Hepatocyte (in vitro differentiated cells): ENCODE measurements around the gene RABGAP1L.
"Not testable (repeated sequence)": the region's sequence is repeated elsewhere in the genome, so short reads cannot be mapped to it uniquely, and the experiment has no call there.

Source experiments
- EZH2 ChIP-seq: fragments of 200-600 bp; sonication (generic); IDR thresholded peaks from 2 replicates; pipeline ENCODE4 v1.6.1; 2016; ENCODE audit warnings: antibody characterized with exemption, mild to moderate bottlenecking, borderline replicate concordance
- EZH2phosphoT487 ChIP-seq: fragments of 200-600 bp; sonication (generic); IDR thresholded peaks from one replicate; pipeline ENCODE4 v1.6.1; 2018; ENCODE audit warnings: antibody characterized with exemption, mild to moderate bottlenecking, low read depth, moderate library complexity; ENCODE audit not compliant: unreplicated experiment, severe bottlenecking
- TF ChIP-seq, protein P1 (sequence below): fragments of 200-600 bp; sonication (generic); IDR thresholded peaks from 2 replicates; pipeline ENCODE4 v1.5.1; 2016; ENCODE audit warnings: antibody characterized with exemption, mild to moderate bottlenecking; ENCODE audit not compliant: poor library complexity

- TF ChIP-seq, protein P1, sequence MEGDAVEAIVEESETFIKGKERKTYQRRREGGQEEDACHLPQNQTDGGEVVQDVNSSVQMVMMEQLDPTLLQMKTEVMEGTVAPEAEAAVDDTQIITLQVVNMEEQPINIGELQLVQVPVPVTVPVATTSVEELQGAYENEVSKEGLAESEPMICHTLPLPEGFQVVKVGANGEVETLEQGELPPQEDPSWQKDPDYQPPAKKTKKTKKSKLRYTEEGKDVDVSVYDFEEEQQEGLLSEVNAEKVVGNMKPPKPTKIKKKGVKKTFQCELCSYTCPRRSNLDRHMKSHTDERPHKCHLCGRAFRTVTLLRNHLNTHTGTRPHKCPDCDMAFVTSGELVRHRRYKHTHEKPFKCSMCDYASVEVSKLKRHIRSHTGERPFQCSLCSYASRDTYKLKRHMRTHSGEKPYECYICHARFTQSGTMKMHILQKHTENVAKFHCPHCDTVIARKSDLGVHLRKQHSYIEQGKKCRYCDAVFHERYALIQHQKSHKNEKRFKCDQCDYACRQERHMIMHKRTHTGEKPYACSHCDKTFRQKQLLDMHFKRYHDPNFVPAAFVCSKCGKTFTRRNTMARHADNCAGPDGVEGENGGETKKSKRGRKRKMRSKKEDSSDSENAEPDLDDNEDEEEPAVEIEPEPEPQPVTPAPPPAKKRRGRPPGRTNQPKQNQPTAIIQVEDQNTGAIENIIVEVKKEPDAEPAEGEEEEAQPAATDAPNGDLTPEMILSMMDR = not testable (repeated sequence)
- TF ChIP-seq EZH2, EZH2phosphoT487: not testable (repeated sequence)
These were observed 384.1 kb downstream of the RABGAP1L start for GRCh38 chr1:174543421-174543820.
